ENCODE results near the gene LRRC3C. TPM values are rescaled to one million over a fixed set of nuclear protein-coding genes. Genes with fewer than 3 reads are reported as not detected.
A peak's percentile ranks its signal among the peaks of the same experiment; 100 is the strongest.

The LRRC3C gene
- total RNA-seq, 1 experiment from 2014 or later: not detected

DNA sequence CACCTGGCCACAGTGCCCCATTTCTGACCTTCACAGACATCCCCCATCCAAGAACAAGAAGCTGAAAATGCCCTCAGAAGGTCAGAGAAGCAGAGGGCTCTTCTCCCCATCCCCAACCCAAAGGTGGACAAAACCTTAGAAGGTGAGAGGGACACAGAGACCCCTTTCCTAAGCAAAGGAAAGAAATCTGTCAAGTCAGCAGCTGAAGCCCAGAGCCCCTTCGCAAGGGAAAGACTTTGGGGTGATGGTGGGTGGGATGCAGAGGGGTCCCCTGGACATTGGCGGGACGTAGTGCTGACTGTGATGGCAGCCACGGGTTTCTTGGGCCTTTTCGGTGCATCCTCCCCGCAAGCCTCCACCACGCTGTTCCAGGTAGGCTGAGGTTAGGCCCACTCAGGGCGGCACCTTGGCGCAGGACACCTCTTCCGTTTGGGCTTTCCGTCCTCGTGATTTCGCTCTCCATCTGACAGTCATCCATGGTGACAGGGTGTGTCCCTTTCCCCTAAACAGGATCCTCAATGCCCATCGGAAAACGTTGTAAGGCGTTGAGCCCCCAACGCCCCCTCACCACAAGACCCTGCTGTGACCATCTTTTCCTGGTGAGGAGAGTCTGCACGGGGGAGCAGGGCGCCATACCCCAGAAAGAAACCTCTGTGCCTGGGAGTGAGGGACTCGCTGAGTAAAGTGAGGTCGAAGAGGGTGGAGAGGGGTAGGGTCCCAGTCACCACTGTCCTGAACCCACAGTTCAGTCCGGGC, 24.6 kb downstream of the LRRC3C start:
- peaks cover 9% of the 10 kb centered on the region for H3K27me3 ChIP-seq (ENCODE audit: control insufficient read depth, insufficient read depth, low read length)
- no peaks in the 10 kb centered on the region for H3K36me3 ChIP-seq (replicated peaks; ENCODE audit: control insufficient read depth, insufficient read depth, low read length)
- peak overlapping the region; percentile 50 for H3K4me3 ChIP-seq (ENCODE audit: insufficient read depth, low read depth, low read length)
- no peak for DNase-seq

GRCh38 chr17:39952680-39953470, 25.3 kb downstream of the LRRC3C start:
- Histone ChIP-seq H3K4me3 (ENCODE audit: insufficient read depth, low read depth, low read length) (peak overlapping the region; percentile 50), H3K36me3 (replicated peaks; ENCODE audit: control insufficient read depth, insufficient read depth, low read length) (no peaks in the 10 kb centered on the region), H3K27me3 (ENCODE audit: control insufficient read depth, insufficient read depth, low read length) (peaks cover 9% of the 10 kb centered on the region)
- peak; percentile 99 for DNase-seq

GRCh38 chr17:39953471-39953888, 25.9 kb downstream of the LRRC3C start:
- H3K27me3 ChIP-seq (ENCODE audit: control insufficient read depth, insufficient read depth, low read length): peaks cover 9% of the 10 kb centered on the region

GRCh38 chr17:39954876-39955275, 27.3 kb downstream of the LRRC3C start:
- Histone ChIP-seq H3K4me3 (ENCODE audit: insufficient read depth, low read depth, low read length) (no peak overlapping the region), H3K27me3 (ENCODE audit: control insufficient read depth, insufficient read depth, low read length) (peaks cover 9% of the 10 kb centered on the region), H3K36me3 (replicated peaks; ENCODE audit: control insufficient read depth, insufficient read depth, low read length) (no peaks in the 10 kb centered on the region)
- DNase-seq: no peak

More at GRCh38 chr17:39953471-39953888, 25.9 kb downstream of the LRRC3C start:
- H3K4me3 ChIP-seq (ENCODE audit: insufficient read depth, low read depth, low read length): peak overlapping the region; percentile 43
- DNase-seq: no peak
- H3K36me3 ChIP-seq (replicated peaks; ENCODE audit: control insufficient read depth, insufficient read depth, low read length): no peaks in the 10 kb centered on the region

GRCh38 chr17:39955726-39956225, 28.2 kb downstream of the LRRC3C start:
- H3K27me3 ChIP-seq (ENCODE audit: control insufficient read depth, insufficient read depth, low read length): peaks cover 9% of the 10 kb centered on the region
- no peaks in the 10 kb centered on the region for H3K36me3 ChIP-seq (replicated peaks; ENCODE audit: control insufficient read depth, insufficient read depth, low read length)
- DNase-seq: no peak
- H3K4me3 ChIP-seq (ENCODE audit: insufficient read depth, low read depth, low read length): no peak overlapping the region

DNA sequence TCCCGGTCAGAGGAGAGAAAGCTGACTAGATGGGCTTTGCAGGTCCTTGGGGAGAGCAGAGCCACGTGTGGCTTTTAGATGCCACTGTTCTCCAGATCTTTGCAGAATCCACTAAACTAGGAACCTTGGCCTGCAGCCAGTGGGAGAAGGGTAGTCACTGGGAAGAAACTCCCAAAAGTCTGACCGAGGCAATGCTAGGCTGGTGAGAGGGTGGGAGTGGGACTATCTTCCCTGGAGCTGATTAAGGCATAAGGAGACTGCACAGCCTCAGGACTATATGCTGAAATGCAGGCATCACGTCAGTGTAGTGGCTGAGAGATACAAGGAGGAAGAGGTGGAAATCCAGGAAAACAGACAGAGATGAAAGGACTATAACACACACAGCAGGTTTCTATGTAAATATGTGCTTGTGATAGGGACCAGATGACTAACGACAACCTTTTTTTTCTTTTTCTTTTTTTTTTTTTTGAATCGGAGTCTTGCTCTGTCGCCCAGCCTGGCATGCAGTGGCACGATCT, 33.1 kb downstream of the LRRC3C start:
- no peak overlapping the region for H3K4me3 ChIP-seq (ENCODE audit: insufficient read depth, low read depth, low read length)
- H3K27me3 ChIP-seq (ENCODE audit: control insufficient read depth, insufficient read depth, low read length): no peaks in the 10 kb centered on the region; the same call in 1 of the 2 replicates
- H3K36me3 ChIP-seq (replicated peaks; ENCODE audit: control insufficient read depth, insufficient read depth, low read length): no peaks in the 10 kb centered on the region
- no peak for DNase-seq

DNA sequence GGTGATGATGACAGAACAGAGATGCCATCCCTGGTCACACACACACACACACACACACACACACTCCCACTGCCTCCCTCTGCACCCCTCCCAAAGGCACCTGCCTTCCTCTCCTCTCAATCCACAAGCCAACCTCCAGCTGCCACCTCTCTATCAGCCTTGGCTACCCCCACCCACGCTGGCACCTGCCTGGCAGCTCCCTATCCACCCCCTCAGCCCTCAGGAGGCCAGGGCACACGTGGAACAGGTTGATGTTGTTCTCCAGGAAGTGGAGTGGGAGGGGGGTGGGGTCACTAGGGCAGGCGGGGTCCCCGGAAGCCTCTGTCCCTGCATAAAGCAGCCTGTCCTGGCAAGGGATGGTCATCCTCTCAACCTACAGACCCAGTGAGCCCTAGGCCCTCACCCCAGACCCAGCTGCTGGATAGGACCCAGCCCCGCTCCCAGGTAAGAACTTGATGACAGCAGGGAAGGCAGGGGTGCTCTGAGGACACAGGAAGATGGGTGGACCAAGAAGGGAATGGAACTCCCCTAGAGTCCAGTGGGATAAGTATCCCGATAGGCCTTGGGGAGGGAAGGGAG, 35.2 kb downstream of the LRRC3C start, which contains the start of gene GSDMA:
Gene GSDMA, plus strand, starts transcription at position 363 of the 579 bp plus-strand sequence. CDS start 2,684 bp downstream, outside the sequence.
- no peak within 1 kb of the TSS for H3K4me3 ChIP-seq (ENCODE audit: insufficient read depth, low read depth, low read length)
- H3K27me3 ChIP-seq (ENCODE audit: control insufficient read depth, insufficient read depth, low read length): no peaks in the 10 kb centered on the region; the same call in 1 of the 2 replicates
- H3K36me3 ChIP-seq (replicated peaks; ENCODE audit: control insufficient read depth, insufficient read depth, low read length): no peaks in the 10 kb centered on the region
- no peak for DNase-seq

GRCh38 chr17:39963829-39964228, 36.3 kb downstream of the LRRC3C start:
- no peaks in the 10 kb centered on the region; the same call in 1 of the 2 replicates for H3K27me3 ChIP-seq (ENCODE audit: control insufficient read depth, insufficient read depth, low read length)
- DNase-seq: no peak
- no peak overlapping the region for H3K4me3 ChIP-seq (ENCODE audit: insufficient read depth, low read depth, low read length)
- no peaks in the 10 kb centered on the region for H3K36me3 ChIP-seq (replicated peaks; ENCODE audit: control insufficient read depth, insufficient read depth, low read length)

- no peak overlapping the region for H3K4me3 ChIP-seq (ENCODE audit: insufficient read depth, low read depth, low read length)
- H3K36me3 ChIP-seq (replicated peaks; ENCODE audit: control insufficient read depth, insufficient read depth, low read length): no peaks in the 10 kb centered on the region
- no peak for DNase-seq
- H3K27me3 ChIP-seq (ENCODE audit: control insufficient read depth, insufficient read depth, low read length): no peaks in the 10 kb centered on the region; the same call in 1 of the 2 replicates
Observed at GRCh38 chr17:39965017-39965699, 37.6 kb downstream of the LRRC3C start.

- Histone ChIP-seq H3K4me3 (ENCODE audit: insufficient read depth, low read depth, low read length) (no peak overlapping the region), H3K27me3 (ENCODE audit: control insufficient read depth, insufficient read depth, low read length) (no peaks in the 10 kb centered on the region; the same call in 1 of the 2 replicates), H3K36me3 (replicated peaks; ENCODE audit: control insufficient read depth, insufficient read depth, low read length) (no peaks in the 10 kb centered on the region)
- no peak for DNase-seq
Observed at GRCh38 chr17:39966771-39967170, 39.2 kb downstream of the LRRC3C start.

- no peaks in the 10 kb centered on the region for H3K36me3 ChIP-seq (replicated peaks; ENCODE audit: control insufficient read depth, insufficient read depth, low read length)
- no peaks in the 10 kb centered on the region; the same call in 1 of the 2 replicates for H3K27me3 ChIP-seq (ENCODE audit: control insufficient read depth, insufficient read depth, low read length)
- no peak for DNase-seq
- no peak overlapping the region for H3K4me3 ChIP-seq (ENCODE audit: insufficient read depth, low read depth, low read length)
Observed at GRCh38 chr17:39968761-39969160, 41.2 kb downstream of the LRRC3C start.

- Histone ChIP-seq H3K4me3 (ENCODE audit: insufficient read depth, low read depth, low read length) (no peak overlapping the region), H3K27me3 (ENCODE audit: control insufficient read depth, insufficient read depth, low read length) (no peaks in the 10 kb centered on the region; the same call in 1 of the 2 replicates), H3K36me3 (replicated peaks; ENCODE audit: control insufficient read depth, insufficient read depth, low read length) (no peaks in the 10 kb centered on the region)
- DNase-seq: no peak
Observed at GRCh38 chr17:39969375-39969774, 41.8 kb downstream of the LRRC3C start.

DNA sequence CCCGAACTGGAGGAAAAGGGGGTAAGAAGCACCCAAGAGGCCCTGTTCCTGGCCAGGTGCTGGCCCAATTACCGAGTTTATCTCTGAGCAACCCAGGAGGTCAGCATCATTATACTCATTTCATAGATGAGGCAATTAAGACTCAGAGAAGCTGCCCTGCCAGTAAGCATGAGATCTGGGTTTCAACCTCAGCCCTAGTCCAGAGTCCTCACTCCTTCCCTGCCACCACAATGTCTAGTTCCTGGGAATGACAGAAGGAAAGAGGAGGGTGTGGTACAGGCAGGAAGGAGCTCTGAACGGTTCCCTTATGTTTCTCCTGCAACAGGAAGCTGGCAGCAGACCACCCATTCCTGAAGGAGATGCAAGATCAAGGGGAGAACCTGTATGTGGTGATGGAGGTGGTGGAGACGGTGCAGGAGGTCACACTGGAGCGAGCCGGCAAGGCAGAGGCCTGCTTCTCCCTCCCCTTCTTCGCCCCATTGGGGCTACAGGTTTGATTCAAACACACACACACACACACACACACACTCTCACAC, 42.7 kb downstream of the LRRC3C start:
- H3K4me3 ChIP-seq (ENCODE audit: insufficient read depth, low read depth, low read length): no peak overlapping the region

More for the DNA sequence above, 42.7 kb downstream of the LRRC3C start:
- H3K27me3 ChIP-seq (ENCODE audit: control insufficient read depth, insufficient read depth, low read length): no peaks in the 10 kb centered on the region; the same call in 1 of the 2 replicates
- no peaks in the 10 kb centered on the region for H3K36me3 ChIP-seq (replicated peaks; ENCODE audit: control insufficient read depth, insufficient read depth, low read length)
- no peak for DNase-seq
